Activated CD4-positive, alpha-beta T cell treated with anti-CD3 and anti-CD28 coated beads, Interleukin-2, amount 50 U/mL, for 16 hours (primary cell): ENCODE results near the gene DPYSL3.

Experiments
- DNase-seq: peaks from one replicate; pipeline ENCODE4 v3.0.0-alpha.2; 2020

Gene DPYSL3

DNA sequence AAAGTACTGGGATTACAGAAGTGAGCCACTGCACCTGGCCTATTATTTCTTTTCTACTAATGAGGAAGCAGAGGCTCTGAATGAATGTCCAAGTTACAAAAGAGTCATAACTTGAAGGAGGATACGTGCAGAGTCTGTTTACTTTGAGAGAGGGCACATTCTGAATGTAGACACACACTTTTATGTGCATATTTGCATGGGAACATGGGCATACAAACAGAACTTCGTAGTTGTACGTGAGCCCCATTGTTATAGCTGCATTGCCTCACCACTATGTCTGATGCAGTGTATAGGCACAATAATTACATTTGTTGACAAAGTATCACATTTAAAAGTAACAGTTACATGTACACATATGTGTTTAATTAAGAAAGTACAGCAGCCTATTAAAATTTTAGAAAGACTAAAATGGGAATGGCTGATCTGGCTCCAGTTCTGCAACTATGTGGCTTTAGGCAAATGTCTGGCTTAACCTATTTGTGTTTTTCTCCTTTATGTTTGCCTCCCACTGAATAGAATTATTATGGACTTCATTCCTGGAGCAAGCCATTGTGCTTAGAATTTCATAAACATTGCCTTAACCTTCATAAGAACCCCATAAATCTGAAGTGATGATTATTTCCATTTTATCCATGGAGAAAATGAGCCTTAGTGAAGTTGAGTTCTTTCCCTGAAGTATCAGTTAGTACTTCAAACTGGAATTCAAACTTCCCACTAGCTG is 3.0 kb upstream of the DPYSL3 start:
- no peak for DNase-seq

DNA sequence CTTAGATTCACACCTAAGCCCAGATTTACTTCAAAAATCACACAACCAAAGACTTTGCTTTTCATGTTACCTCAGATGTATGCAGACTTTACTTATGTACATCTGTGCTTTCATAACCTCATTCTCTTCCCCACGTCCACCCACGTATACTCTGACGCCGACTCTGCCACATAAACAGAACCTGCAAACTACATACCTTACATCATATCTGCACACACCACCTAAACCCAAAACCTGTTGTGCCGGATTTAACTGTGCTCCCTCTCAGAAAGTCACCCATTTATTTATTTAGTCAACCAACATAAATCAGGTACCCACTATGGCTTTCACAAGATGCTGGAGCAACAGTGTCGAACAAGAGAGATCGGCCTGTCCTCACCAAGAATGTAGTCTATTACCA is 1.0 kb upstream of the DPYSL3 start:
- DNase-seq, result no peak

- no peak for DNase-seq
Measured at GRCh38 chr5:147509041-147509709, 693 bp downstream of the DPYSL3 start.

DNA sequence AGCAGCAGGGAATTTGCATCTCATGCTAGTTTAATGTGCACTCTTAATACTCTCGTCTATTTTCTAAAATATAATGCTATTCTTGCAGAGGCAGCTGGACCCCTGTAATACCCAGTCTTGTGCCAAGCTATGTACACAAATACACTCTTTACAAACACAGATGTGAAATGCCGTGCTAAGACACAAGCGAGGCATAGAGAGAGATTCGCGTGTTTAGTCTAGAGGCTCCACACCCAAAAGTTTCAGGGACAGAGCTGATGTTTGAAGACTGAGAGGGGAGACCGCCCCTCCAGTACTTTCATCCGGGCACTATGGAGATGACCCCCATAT is 1.2 kb downstream of the DPYSL3 start:
- DNase-seq, result no peak

DNA sequence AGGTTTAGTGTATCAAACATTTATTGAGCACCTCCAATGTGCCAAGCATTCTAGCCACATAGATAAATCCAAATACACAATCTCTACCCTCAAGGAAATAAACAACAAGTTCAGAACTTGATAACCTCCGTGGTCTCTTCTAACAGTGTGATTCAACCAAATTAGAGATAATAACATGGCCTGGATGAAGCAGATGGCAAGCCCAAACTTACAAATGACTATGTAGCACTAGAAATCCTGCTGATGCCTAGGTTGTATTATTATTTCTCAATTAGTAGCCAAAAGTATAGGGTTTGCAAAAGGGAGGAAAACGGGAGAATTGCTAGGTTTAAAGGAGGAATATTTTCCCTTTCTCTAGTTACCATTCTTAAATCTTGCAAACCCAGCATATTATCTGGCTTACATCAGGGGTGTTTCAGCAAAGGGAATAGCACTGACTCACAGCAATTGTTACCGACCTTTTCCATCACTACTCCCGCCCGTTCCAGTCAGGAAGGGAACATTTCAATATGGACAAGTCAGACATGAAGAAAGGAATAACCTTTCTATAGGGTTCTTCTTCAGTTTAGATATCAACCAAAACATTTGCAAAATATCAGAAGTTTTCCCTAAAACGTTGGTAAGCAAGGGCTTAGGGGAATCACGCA is 2.3 kb downstream of the DPYSL3 start:
- no peak for DNase-seq

DNA sequence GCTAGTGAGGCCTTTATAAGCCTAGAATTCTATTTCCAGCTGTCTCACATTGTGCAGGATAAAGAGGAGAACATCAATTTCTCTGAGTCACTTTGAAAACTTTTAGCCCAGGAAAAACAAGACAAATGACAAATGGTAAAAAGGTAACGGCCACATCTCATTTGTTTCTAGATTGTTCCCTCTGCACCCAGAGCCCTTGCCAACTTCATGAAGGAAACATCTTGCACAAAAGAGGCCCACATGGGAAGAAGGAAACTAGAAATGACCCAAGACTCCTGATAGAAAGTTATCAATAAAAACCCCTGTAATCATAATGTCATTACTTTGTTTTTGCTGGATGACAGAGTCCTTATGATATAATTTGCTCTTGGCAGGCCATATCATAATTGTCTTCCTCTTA is 5.3 kb downstream of the DPYSL3 start:
- no peak for DNase-seq

DNA sequence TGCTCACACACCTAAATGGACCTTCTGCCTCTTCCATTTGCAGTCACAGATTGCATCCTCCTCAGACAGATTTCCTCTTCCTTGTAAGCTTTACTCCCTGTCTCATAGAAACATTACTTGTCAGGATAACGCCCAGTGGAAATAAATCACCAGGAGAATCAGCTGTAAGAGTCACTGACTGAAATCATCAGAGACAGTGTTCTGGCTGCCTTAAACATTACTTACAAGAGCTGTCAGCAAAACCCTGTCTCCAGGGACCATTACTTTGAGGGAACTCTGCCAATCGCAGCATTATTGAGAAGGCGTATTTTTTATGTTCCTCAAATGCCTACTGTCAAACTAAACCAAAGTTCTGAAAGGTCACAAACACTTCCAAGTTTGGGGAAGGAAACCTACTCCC is 5.9 kb downstream of the DPYSL3 start:
- no peak for DNase-seq

DNA sequence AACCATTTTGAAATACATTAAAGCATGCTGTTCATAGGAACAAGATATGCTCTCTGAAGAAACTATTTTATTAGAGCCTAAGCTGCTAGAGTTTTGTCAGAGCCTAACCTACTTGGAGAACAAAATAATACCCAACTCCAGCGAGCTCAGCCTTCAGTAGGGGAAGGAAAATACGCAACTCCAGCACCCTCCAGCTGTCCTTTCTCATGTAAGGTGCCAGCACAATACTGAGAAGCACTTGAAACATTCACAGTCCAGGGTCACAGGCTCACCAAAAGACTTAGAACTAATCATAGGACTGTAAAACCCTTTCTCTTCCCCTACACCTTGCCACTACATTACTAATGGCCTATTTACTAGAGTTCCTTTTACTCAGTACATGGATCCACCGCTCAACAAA is 18.9 kb downstream of the DPYSL3 start:
- DNase-seq, result no peak

- no peak for DNase-seq
Measured at GRCh38 chr5:147487031-147487750, 22.7 kb downstream of the DPYSL3 start.

- no peak for DNase-seq
Measured at GRCh38 chr5:147485814-147486213, 24.1 kb downstream of the DPYSL3 start.

- no peak for DNase-seq
Measured at GRCh38 chr5:147485046-147485445, 24.8 kb downstream of the DPYSL3 start.

DNA sequence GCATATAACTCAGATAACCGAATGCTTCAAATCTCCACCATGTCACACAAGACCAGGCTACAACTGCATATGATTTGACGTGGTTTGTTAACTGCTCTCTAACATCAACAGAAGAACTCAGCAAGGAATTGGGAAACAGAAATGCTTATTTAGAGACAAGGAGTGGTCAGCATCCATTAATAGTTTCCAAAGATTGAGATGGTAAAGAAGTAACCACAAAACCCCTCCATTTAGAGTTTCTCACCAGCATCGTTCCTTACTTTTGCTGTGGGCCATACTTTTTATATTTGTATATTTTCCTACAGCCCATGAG is 25.2 kb downstream of the DPYSL3 start:
- DNase-seq, result no peak

DNA sequence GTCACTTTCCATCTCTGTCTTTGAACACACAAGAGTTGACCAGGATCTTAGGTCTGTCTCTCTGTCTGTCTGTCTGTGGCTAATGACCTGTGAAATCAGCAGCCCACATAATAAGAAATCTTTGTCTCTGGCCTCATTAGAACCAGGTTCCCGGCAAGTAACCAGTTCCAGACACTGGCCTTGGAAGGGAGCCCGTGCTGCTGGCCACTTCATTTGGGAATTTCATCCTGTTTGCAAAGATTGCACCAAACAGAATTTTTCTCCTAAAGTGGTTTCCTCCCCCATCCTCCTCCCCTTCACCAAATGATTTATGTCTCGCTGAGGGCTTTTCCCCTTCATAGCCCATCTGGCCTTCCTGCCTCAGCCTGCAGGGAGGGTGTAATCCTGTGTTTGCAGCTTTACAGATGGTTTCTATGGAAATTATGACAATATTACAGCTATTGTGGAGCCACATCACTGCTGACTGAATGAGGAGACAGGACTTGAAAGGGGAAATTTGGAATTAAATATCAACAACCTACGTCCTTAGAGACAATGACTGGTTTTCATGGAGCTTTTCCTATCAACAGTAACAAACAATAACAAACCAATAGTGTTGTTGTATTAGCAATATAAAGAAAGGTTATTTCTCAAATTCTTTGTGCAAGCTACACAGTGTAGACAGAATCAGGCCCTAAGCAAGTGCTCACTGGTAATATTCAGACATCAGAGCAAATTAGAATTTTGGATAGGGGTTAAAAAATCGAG is 25.7 kb downstream of the DPYSL3 start:
- no peak for DNase-seq

- no peak for DNase-seq
Measured at GRCh38 chr5:147483188-147483790, 26.6 kb downstream of the DPYSL3 start.

GRCh38 chr5:147482706-147483180 is 27.1 kb downstream of the DPYSL3 start:
- no peak for DNase-seq

DNA sequence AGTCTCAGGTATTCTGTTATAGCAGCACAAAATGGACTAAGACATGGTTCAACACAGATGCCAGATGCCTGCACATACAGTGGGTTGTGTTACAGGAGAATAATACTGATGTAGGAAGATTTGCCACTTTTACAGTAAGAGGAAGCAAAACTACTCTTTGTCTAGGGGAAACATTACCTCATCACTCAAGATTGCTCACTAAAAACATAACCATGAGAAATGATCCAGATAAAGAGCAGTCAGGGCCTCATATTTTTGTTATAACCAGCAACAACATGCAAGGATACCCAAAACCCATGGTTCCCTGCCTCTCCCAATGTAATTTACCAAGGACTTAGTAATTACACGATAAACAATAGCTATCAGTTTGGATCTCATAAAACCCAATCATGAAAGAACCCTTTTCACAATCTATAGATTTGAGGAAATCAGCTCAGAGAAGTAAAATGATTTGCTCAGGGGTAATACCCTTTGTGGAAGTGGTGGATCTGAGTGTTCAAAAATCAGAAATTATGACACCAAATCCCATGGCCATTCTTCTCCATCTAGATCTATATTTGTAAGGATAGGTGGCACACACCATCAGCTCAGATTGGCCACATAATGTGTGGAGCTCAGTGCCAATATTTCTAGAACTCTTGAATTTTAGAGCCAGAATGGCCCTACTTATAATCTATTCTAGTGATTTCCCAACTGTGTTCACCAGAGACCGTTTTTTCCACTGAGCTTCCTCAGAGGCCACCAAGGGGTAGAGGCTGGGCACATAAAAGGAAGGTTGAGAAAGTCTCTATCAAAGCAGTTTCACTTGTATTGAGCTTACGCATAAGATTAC is 27.8 kb downstream of the DPYSL3 start:
- no peak for DNase-seq

DNA sequence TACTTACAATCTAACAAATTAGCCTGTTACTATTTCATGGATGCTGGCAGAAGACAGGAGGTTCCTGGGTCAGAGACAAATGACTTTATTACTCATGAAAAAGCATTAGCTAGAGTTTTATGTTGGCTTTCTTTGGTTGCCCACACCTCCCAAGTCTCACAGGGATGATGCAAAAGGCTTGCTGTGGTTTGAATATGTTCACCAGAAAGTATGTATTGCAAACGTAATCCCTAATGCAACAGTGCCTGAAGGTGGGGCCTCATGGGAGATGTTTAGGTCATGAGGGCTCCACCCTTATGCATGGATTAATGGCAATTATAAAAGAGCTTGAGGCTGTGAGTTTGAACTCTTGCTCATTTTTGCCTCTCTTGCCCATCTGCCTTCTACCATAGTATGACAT is 28.5 kb downstream of the DPYSL3 start:
- no peak for DNase-seq

GRCh38 chr5:147479949-147480348 is 29.9 kb downstream of the DPYSL3 start:
- DNase-seq, result no peak

DNA sequence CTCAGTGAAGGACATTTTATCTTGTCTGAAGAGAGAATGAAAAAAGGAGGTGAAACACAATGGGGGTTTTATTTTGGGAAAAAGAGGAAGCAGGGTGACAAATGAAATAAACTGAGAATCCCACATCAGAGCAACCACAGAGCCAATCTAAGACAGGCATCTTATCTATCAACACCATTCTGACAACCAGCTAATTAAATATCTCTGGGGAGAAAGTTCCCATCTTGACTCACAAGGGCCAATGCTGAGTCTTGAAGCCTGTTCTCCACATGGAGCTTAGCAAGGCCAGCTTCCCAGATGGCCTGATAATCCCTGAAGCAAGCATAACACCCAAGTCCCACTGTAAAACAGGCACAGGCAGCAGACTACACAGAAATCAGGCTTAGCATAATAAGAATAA is 30.4 kb downstream of the DPYSL3 start:
- no peak for DNase-seq

DNA sequence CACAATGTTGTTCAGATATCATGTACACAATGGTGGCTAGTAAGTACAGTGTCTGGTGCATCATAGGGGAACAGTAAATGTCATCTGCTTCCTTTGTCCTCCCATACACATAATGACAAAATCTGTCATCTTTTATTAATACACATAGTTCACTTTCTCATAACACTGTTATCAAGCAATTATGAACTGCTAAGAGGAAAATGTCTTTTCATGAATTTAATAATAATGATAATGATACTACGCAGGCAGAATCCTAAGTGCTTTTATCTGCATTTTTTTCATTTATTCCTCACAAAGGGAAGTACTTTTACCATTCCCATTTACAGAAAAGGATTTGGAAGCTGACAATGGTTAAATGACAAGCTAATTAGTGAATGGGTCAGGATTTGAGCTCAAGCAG is 35.7 kb downstream of the DPYSL3 start:
- no peak for DNase-seq

- no peak for DNase-seq
Measured at GRCh38 chr5:147472664-147473475, 37.0 kb downstream of the DPYSL3 start.
